ENCODE results near the gene MMEL1.
"Not testable (repeated sequence)": the region's sequence is repeated elsewhere in the genome, so short reads cannot be mapped to it uniquely, and the experiment has no call there.

DNA sequence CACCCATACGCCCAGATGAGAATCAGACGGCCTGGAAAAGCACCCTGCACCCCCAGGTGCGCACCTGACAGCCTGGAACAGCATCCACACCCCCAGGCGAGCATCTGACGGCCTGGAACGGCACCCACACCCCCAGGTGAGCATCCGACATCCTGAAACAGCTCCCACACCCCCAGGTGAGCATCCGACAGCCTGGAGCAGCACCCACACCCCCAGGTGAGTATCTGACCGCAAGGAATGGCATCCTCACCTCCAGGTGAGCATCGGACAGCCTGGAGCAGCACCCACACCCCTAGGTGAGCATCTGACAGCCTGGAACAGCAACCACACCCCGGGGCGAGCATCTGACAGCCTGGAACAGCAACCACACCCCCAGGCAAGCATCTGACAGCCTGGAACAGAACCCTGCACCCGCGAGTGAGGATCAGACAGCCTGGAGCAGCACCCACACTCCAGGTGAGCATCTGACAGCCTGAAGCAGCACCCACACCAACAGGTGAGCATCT, 21.7 kb upstream of the MMEL1 start:
- TF ChIP-seq, protein P1, sequence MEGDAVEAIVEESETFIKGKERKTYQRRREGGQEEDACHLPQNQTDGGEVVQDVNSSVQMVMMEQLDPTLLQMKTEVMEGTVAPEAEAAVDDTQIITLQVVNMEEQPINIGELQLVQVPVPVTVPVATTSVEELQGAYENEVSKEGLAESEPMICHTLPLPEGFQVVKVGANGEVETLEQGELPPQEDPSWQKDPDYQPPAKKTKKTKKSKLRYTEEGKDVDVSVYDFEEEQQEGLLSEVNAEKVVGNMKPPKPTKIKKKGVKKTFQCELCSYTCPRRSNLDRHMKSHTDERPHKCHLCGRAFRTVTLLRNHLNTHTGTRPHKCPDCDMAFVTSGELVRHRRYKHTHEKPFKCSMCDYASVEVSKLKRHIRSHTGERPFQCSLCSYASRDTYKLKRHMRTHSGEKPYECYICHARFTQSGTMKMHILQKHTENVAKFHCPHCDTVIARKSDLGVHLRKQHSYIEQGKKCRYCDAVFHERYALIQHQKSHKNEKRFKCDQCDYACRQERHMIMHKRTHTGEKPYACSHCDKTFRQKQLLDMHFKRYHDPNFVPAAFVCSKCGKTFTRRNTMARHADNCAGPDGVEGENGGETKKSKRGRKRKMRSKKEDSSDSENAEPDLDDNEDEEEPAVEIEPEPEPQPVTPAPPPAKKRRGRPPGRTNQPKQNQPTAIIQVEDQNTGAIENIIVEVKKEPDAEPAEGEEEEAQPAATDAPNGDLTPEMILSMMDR (IDR thresholded peaks at IDR 0.05): not testable (repeated sequence)
- not testable (repeated sequence) for TF ChIP-seq ZFX (IDR thresholded peaks at IDR 0.05; ENCODE audit: borderline replicate concordance)
